Fibroblast of mammary gland (primary cell): ENCODE data around the gene RASL12.
A peak's percentile ranks its signal among the peaks of the same experiment; 100 is the strongest.

Experiments used
- DNase-seq: peaks from one replicate; pipeline ENCODE4 v3.0.0-alpha.2; 2010; ENCODE audit warnings: low read depth
- H3K4me3 ChIP-seq: 2 replicates; pipeline ENCODE4 v1.5.1; 2011; ENCODE audit warnings: low read depth, mild to moderate bottlenecking, low read length, moderate library complexity; ENCODE audit not compliant: control insufficient read depth
- TF ChIP-seq, protein P1 (sequence below): conservative IDR thresholded peaks from 2 replicates; pipeline ENCODE4 v1.5.1; 2011; ENCODE audit warnings: low read depth, low read length, inconsistent platforms; ENCODE audit not compliant: control insufficient read depth, insufficient read depth

RASL12 gene

DNA sequence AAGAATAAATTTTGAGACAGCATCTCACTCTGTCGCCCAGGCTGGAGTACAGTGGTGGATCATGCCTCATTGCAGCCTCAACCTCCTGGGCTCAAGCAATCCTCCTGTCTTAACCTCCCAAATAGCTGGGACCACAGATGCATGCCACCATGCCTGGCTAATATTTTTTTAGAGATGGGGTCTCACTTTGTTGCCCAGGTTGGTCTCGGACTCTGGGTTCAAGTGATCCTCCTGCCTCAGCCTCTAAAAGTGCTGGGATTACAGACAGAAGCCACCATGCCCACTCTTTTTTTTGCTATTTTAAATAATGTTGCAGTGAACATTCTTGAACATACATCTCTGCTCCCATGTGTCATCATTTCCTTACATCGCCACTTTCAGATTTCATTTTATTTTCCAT, 29.4 kb downstream of the RASL12 start:
- no peak for DNase-seq
- no peak overlapping the region for H3K4me3 ChIP-seq
- TF ChIP-seq, protein P1, sequence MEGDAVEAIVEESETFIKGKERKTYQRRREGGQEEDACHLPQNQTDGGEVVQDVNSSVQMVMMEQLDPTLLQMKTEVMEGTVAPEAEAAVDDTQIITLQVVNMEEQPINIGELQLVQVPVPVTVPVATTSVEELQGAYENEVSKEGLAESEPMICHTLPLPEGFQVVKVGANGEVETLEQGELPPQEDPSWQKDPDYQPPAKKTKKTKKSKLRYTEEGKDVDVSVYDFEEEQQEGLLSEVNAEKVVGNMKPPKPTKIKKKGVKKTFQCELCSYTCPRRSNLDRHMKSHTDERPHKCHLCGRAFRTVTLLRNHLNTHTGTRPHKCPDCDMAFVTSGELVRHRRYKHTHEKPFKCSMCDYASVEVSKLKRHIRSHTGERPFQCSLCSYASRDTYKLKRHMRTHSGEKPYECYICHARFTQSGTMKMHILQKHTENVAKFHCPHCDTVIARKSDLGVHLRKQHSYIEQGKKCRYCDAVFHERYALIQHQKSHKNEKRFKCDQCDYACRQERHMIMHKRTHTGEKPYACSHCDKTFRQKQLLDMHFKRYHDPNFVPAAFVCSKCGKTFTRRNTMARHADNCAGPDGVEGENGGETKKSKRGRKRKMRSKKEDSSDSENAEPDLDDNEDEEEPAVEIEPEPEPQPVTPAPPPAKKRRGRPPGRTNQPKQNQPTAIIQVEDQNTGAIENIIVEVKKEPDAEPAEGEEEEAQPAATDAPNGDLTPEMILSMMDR = no peak

DNA sequence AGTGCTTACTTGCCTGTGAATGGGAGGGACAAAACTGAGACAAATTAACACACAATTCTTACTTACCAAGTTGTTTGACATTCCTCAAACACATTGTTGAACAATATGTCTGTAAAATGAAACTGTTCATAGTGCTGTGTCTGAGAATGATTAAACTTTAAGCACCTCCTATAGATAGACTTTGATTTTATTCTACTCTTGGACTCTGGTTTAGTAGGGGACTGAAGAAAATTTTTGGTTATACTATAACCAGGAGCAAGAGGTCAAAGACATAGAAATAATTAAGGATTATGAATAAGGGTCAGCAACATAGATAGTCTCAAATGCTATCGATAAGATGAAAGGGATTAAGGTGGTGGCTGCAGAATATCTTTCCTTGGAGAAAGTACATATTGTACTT, 30.5 kb downstream of the RASL12 start:
- DNase-seq = no peak
- H3K4me3 ChIP-seq = no peak overlapping the region
- TF ChIP-seq, protein P1 = no peak

DNA sequence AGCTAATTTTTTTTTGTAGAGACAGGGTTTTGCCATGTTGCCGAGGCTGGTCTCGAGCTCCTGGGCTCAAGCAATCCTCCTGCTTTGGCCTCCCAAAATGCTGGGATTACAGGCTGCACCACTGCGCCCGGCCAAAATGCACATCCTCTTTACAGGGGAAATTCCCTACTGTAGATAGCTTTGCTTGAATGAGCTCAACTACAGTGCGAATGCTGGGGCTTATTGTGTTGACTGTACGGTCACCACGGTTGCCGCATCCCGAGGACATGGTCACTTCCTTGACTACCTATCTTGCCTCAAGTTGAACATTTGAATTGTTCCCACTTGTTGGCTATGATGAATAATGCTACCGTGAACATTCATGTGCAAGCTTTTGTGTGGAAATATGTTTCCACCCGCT, 33.1 kb downstream of the RASL12 start:
- TF ChIP-seq, protein P1 = no peak
- DNase-seq = no peak
- no peak overlapping the region for H3K4me3 ChIP-seq

DNA sequence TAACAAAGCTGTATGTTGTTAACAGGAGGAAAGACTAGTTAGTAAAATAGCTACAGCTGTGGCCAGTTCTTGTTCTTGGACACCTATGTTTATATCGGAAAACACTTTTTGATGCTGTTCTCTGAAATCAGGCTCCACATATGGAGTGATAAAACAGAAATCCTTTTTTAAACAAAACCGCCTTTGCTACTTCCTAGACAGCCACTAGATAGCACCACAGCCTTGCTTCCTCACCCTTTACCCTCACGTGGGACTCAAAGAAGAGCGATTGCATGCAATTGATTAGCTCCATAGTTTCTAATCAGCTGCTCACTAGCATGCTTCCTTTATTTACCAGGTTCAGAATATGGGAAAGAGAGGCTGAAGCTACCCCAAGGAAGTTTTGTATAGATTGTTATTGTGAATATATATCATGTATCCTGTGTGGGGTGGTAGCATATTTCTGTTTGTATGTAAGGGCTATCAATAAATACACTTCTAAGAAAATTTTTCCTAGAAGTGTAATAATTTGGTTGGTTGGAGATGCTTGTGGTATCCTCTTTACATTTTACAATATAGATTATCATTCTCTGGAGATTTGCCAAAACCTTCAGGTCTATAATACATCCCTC, 34.0 kb downstream of the RASL12 start:
- peak; percentile 68 for DNase-seq
- H3K4me3 ChIP-seq = no peak overlapping the region
- TF ChIP-seq, protein P1 = peak; percentile 79

DNA sequence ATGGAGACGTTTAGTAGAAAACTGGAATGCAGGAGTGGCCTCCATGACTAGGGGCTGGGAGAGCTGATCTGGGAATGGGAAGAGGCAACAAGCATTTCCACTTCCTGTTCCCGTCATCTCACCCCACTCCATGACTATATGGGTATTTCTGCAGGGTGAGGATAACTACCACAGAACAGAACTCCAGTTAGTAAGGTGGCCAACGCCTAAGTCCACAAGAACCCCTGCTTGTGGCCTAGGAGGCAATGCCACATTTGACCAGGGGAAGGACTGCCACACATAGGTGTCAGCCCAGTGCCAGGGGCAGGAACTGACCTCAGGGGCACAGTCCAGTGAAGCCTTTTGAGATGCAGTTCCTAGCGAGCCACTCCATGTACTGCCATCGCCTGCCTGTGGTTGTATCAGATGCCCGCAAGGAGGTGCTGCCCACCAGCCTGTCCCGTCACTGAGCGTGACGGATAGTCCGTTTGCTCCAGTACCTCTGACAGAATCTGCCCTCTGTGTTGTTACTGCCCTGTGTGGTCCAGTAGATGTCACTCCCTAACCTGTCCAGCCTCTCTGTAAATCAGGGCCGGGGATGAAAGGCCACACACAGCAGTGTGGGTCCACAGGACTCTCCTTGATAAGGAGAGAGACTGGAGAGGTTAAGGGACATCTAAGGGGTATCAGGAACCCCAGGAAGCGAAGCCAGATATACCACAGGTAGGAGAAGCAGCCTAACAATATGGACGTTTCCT, 34.8 kb downstream of the RASL12 start:
- TF ChIP-seq, protein P1 = peak; percentile 63
- DNase-seq = peak; percentile 68
- H3K4me3 ChIP-seq = no peak overlapping the region

DNA sequence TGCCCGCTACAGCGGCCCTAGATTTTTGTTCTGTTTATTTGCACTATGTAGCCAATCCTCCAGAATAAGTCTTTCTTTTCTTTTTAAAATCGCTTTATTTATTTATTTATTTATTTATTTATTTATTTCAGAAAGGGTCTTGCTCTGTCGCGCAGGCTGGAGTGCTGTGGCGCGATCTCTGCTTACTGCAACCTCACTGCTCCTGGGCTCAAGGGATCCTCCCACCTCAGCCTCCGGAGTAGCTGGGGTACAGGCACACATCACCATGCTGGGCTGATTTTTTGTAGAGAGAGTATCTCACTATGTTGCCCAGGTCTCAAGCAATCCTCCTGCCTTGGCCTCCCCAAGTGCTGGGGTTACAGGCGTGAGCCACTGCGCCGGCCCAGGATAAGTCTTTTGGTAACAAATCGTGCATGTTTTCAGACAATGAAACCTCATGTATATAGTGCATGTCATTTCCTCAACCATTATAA, 38.0 kb downstream of the RASL12 start:
- DNase-seq = no peak
- TF ChIP-seq, protein P1 = no peak
- peak overlapping the region; percentile 83 for H3K4me3 ChIP-seq
